SW480 (cell line): ENCODE results near the gene CGB8.
"Not testable (repeated sequence)": the region's sequence is repeated elsewhere in the genome, so short reads cannot be mapped to it uniquely, and the experiment has no call there.

Experiments used
- DNase-seq: peaks from one replicate; pipeline ENCODE4 v3.0.0-alpha.2; 2016; ENCODE audit warnings: low spot score

Gene CGB8

DNA sequence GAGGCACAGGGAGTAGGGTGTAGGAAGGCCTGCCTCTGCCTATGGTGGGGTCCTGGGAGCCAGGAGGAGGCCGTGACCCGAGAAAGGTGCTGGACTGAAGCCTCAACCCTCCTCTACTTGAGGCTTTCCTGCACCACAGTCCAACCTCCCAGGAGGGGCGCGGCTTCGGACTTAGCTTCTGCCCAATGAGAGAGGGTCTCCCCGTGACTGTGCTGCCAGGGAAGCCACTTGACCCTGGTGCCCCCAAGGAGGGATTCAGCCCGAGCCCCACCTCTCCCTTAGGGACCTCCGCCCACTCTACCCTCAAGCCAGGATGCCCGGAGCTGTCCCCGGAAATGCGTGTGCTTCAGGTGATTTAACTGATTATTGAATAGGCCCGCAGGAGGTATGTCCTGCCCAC is at the start of gene CGB8:
Gene CGB8 (minus strand): TSS at position 101 of the 400 bp plus-strand sequence. CDS start 372 bp downstream, outside the sequence.
- DNase-seq, result not testable (repeated sequence)

GRCh38 chr19:49097453-49098288 is 48.8 kb upstream of the CGB8 start:
- peak; percentile 79 for DNase-seq

GRCh38 chr19:49094505-49095482 is 45.9 kb upstream of the CGB8 start:
- DNase-seq, result no peak

DNA sequence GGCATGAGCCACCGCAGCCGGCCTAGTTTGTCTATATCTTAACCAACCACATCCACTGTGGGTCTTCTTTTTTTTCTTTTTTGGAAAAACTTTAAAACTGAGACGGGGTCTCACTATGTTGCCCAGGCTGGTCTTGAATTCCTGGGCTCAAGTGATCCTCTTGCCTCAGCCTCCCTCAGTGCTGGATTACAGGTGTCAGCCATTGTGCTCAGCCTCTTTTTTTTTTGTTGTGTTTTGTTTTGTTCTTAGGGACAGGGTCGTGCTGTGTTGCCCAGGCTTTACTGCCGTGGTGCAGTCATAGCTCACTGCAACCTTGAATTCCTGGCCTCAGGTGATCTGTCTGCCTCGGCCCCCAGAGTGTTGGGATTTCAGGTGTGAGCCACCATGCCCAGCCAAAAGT is 43.8 kb upstream of the CGB8 start:
- DNase-seq, result no peak

DNA sequence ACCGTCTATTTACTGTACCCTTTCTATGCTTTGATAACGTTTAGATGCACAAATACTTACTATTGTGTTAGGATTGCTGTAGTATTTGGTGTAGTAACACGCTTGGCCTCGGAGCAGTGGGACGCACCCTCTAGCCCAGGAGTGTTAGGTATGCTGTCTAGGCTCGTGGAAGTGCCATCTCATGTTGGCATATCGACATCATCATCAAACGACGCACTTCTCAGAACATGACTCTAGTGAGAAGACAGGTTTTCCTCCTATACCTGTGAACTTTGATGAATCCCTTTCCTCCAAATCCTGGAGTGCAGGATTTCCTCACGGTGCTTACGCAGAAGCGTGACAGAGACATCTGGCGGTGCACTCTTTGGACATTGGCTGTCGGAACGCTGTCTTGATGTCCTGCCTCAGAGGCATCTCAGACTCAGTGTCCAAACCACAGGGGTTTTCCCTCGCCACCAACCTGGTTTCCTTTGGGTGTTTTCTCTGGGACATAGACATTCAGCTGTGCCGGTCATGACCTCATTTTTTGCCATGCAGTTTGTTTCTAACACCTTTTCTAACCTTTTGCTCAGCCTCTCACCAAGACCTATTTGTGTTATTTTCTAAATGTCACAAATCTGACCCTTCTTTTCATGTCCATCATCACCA is 42.6 kb upstream of the CGB8 start:
- DNase-seq, result no peak

GRCh38 chr19:49086296-49086695 is 37.4 kb upstream of the CGB8 start:
- no peak for DNase-seq

GRCh38 chr19:49085868-49086232 is 36.9 kb upstream of the CGB8 start:
- DNase-seq, result no peak

DNA sequence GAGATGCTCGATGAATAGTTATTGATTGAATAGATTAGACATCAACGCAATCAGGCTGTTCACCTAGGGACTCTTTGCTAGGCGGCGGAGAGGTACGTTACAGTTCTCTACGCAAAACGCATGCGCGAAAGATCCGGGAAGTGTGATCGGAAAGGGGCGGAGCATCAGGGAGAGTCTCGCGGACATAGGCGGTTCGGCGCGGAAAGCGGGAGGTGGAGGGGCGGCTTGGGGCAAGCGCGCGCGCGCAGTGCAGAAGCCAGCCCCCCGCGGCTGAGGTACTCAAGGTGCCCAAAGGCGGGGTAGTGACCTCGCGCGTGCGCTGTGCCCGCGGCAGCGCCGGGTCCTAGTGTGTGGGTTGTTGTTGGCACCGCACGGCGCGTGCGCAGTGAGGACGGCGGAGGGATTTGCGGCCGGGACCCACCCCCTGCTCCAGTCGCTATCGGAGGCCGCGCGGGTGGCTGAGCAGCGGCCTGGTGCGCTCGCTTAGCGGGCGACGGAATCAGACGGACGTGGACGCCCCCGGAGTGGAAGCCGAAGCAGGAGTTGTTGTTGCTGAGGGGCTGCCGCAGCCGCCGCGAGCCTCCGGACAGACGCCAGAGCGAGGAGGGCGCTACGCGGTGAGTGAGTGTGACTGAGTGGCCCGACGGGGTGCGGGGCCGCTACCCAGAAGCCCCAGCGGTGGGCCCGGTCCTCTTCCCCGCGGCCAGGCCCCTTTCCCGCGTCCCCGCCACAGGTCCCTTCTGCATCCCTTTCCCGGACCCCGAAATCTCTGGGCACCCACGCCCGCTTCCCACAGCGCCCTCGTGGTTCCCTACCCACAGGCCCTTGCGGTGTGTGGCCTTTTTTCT is 36.3 kb upstream of the CGB8 start, which contains the start of gene SNRNP70:
Gene SNRNP70 (plus strand): TSS at position 432 of the 848 bp plus-strand sequence. CDS start 964 bp downstream, outside the sequence.
- DNase-seq, result peak; percentile 100

GRCh38 chr19:49084206-49085019 is 35.5 kb upstream of the CGB8 start:
- DNase-seq, result no peak

GRCh38 chr19:49081273-49081672 is 32.4 kb upstream of the CGB8 start:
- no peak for DNase-seq

GRCh38 chr19:49080392-49080791 is 31.5 kb upstream of the CGB8 start:
- DNase-seq, result no peak

DNA sequence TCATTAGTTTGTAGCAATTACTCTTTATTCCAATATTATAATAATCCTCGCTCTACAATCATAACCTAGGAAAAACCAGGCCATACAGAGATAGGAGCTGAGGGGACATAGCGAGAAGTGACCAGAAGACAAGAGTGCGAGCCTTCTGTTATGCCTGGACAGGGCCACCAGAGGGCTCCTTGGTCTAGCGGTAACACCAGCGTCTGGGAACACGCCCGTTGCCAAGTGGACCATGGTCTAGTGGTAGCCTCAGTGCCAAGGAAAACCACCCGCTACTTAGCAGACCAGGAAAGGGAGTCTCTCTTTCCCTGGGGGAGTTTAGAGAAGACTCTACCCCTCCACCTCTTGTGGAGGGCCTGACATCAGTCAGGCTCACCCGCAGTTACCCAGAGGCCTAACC is 26.0 kb upstream of the CGB8 start:
- DNase-seq, result peak; percentile 62

- peak; percentile 76 for DNase-seq
Measured at GRCh38 chr19:49073514-49074378, 24.8 kb upstream of the CGB8 start.

GRCh38 chr19:49071860-49072547 is 23.1 kb upstream of the CGB8 start:
- no peak for DNase-seq

- no peak for DNase-seq
Measured at GRCh38 chr19:49070416-49070815, 21.5 kb upstream of the CGB8 start.

- DNase-seq, result no peak
Measured at GRCh38 chr19:49069026-49069425, 20.1 kb upstream of the CGB8 start.

- DNase-seq, result no peak
Measured at GRCh38 chr19:49067554-49067953, 18.6 kb upstream of the CGB8 start.

DNA sequence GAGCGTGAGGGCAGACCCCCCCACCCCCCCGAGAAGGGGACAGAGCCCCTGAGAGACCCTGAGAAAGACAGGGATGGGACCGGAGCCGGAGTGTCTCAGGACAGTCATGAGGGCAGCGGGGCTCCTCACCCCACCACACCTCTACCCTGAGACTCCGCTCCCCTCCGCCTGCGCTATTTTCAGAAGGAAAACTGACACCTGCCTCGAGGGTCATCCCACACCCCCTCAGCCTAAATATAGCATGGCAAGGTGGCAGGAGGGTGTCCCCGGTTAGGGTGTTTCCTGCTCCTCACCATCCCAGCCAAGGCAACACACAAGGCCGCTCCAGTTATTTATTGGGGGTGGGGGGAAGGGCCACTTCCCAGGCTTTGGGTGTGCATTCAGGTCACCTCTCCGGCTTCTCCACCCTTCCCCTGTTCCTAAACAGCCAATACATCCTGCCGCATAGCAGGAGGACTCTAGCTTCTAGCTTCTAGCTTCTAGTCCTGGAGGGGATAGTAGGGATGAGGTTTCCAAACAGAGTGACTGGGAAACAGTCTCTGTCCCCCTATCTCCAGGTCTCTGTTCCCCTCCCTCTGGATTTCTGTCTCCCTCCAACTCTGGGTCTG is 17.1 kb upstream of the CGB8 start:
- no peak for DNase-seq
